ENCODE data around the gene TMC6.

GRCh38 chr17:78140169-78141051 lies 11.9 kb upstream of the TMC6 start:
- TF ChIP-seq CTCF (IDR thresholded peaks at IDR 0.05) (no peak), TCF7L2 (IDR thresholded peaks at IDR 0.05; ENCODE audit: low read depth, low read length) (no peak), POLR2AphosphoS5 (IDR thresholded peaks at IDR 0.05; ENCODE audit: low read depth, low read length) (peak; percentile 82), REST (IDR thresholded peaks at IDR 0.05; ENCODE audit: insufficient read depth in 1 of 2, low read depth in 2 of 2, low read length in 1 of 2) (no peak), SIN3A (IDR thresholded peaks at IDR 0.05; ENCODE audit: borderline replicate concordance, insufficient read depth, low read depth, low read length) (no peak)
